ENCODE measurements around the gene RAB4B.

DNA sequence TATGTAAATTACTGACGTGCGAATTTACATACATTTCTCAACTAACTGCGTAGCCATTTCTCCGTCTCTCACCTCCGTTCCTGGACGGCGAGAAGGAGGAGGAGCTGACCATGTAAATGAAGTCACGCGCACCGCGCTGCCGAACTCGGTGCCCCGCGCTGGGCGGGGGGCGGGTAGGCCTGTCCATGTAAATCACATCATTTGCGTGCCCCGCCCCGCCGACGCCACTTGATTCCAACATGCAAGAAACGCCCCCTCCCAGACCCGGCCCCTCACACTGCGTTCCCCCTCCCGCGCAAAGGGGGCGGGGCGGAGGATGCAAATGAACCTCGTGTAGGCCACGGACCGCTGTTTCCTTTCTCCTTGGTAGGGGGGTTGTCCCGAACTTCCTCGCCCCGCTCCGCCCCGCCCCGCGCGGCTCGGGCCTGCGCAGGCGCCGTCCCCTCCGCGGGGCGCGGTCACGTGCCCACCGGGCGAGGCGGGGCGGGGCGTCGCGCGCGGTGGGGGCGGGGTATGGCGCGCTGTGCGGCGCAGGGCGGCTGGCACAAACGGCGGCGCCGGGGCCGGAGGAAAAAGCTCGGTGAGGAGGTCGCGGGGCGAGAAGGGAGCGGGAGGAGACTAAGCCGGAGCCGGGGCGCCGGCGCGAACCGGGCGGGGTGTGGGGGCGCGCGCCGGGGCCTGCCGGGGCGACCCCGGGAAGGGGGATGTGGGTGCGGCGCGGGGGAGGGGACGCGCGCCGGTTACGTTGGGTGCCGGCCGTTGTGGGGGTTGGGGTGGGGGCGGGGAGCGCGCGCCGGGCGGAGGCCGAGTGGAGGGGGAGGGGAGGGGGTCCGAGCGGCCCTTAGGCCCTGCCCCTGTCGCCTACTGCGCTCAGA lies 20.9 kb downstream of the RAB4B start, which contains the start of gene EGLN2:
- TF ChIP-seq POLR2A (IDR thresholded peaks at IDR 0.05) (peak; percentile 71), CTCF (IDR thresholded peaks at IDR 0.05) (peak in 1 of 3 donors; percentile 7)
